ENCODE data around the gene XXYLT1.

DNA sequence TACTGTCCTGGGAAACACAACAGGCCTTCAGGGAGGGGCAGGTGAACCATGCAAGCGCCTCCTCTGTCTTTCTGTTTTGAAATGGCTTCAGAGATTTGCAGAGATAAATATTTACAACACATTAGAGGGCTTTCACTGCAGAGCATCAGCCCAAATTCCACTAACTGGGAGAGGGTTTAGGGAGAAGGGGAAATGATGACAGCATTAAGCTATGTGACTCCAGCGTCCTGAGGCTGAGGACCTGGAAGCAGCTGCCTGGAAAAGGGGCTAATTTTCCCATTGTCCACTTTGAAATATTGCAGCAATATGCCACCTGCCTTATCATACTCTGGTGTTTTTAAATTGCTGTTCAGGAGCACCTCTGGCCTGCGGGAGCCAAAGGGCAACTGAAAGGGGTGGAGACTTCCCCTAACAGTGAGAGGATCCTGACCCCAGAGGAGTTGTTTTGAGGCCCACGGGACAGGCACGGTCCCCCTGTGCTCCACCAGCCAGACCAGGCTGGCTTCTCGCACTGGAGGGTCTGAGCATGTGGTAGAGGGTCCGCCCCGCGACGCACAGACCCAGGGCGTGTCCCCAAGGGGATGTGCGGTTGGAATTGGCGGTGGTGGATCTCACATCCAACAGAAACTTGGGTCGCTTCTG lies 110.6 kb downstream of the XXYLT1 start:
- TF ChIP-seq, protein P1, sequence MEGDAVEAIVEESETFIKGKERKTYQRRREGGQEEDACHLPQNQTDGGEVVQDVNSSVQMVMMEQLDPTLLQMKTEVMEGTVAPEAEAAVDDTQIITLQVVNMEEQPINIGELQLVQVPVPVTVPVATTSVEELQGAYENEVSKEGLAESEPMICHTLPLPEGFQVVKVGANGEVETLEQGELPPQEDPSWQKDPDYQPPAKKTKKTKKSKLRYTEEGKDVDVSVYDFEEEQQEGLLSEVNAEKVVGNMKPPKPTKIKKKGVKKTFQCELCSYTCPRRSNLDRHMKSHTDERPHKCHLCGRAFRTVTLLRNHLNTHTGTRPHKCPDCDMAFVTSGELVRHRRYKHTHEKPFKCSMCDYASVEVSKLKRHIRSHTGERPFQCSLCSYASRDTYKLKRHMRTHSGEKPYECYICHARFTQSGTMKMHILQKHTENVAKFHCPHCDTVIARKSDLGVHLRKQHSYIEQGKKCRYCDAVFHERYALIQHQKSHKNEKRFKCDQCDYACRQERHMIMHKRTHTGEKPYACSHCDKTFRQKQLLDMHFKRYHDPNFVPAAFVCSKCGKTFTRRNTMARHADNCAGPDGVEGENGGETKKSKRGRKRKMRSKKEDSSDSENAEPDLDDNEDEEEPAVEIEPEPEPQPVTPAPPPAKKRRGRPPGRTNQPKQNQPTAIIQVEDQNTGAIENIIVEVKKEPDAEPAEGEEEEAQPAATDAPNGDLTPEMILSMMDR (IDR thresholded peaks at IDR 0.05) = no peak
- TF ChIP-seq POLR2A (IDR thresholded peaks at IDR 0.05) = no peak
- TF ChIP-seq POLR2AphosphoS5 (IDR thresholded peaks at IDR 0.05; ENCODE audit: insufficient read depth in 1 of 2, low read depth in 1 of 2) = peak; percentile 24 to 47

Data from vagina (tissue), 2 donors.